ENCODE measurements around the gene EGFLAM.
"Not testable (repeated sequence)": the region's sequence is repeated elsewhere in the genome, so short reads cannot be mapped to it uniquely, and the experiment has no call there.

EGFLAM gene

DNA sequence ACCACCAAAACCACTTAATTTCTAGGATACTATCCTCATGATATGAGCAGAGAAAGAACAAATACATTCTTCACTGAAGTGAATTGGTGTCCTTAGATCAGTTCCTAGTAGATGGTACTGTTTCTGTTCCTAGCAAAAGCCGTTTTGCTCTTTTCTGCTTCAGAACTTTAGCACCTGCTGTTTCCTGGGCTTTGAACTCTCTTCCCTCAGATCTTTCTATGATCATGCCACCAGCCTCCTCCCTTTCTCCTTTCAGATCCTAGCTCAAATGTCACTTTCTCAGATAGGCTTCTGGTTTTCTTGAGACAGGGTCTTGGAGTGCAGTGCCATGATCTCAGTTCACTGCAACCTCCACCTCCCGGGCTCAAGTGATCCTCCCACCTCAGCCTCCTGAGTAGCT is 118.0 kb downstream of the EGFLAM start:
- DNase-seq (ENCODE audit: low spot score): no peak

DNA sequence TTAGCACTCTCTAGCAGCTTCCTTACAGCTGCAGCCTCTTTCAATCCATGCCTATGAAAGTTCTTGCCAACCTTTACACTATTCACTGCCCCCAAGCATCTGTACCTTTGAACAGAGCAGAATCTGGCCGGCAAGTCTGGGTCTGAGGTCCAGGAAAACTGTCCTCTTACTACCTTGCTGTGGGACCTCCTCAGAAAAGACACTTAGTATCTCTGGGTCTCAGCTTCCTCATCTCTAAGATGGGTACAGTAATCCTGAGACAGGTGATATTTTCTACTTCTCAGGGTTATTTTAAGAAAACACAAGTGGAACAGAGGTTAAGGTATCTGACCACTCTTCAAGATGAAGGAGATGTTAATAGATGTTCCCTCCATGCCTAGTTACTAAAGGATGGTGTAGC is 120.2 kb downstream of the EGFLAM start:
- DNase-seq (ENCODE audit: low spot score): no peak

- no peak for DNase-seq (ENCODE audit: low spot score)
Observed at GRCh38 chr5:38379350-38379937, 121.1 kb downstream of the EGFLAM start.

- DNase-seq (ENCODE audit: low spot score): no peak
Observed at GRCh38 chr5:38380537-38380936, 122.2 kb downstream of the EGFLAM start.

DNA sequence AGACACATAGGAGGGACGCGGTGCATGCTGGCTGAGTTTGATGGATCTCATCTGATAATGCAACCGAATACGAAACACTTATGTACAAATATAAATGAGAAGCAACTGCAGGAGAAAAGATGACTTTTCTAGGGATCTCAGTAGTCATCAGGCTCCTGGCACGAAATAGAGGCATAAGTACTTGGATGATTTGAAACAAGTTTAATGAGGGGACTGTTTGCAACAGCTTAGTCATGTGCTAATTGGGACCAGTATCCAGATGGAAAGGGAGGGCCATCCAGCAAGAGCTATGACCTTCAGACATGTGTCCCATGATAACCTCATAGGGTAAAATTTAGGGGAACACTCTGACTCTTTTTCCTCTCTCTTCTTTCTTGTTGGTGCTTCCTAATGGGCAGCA is 123.0 kb downstream of the EGFLAM start:
- no peak for DNase-seq (ENCODE audit: low spot score)

DNA sequence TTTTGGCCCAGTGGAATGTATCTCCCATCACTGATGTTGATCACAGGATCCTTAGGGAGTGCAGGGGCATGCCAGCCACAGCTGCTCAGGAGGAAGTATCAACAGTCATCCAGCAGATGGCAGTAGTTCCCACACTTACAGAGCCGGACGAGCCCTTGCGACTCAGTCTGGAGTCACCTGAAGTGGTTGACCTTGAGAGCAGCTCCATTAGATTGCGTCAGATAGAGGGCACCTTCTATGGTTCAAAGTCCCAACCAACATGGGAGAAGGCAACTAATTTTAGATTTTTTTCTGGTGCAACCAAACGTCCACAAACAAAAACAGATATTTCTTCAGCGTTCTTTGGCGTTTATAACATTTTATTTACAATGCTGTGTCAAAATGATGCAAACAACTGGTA is 124.5 kb downstream of the EGFLAM start:
- peak; percentile 82 for DNase-seq (ENCODE audit: low spot score)

- DNase-seq (ENCODE audit: low spot score): no peak
Observed at GRCh38 chr5:38383701-38384100, 125.3 kb downstream of the EGFLAM start.

- no peak for DNase-seq (ENCODE audit: low spot score)
Observed at GRCh38 chr5:38384396-38384795, 126.0 kb downstream of the EGFLAM start.

DNA sequence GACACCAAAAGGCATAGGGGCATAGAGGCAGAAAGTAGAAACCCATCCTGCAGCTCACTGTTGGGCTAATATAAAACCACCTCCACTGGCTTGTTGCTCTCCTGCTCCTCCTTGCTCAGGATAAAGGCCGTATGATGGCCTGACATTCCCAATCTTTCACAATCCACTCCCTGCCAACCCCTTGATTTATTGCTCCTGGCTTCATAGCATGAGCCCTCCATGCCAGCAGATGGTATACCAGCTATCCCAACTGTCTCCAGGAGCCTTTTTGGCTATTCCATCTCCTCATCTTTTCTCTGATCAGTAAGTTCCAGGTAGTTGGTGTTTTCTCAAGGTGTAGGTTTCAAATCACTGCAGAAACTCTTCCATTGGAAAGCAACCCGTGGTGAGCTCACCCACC is 128.8 kb downstream of the EGFLAM start:
- DNase-seq (ENCODE audit: low spot score): peak; percentile 65

GRCh38 chr5:38393636-38394035 is 135.3 kb downstream of the EGFLAM start:
- DNase-seq (ENCODE audit: low spot score): no peak

- DNase-seq (ENCODE audit: low spot score): peak; percentile 70
Observed at GRCh38 chr5:38396766-38397165, 138.4 kb downstream of the EGFLAM start.

- no peak for DNase-seq (ENCODE audit: low spot score)
Observed at GRCh38 chr5:38400365-38400764, 142.0 kb downstream of the EGFLAM start.

- no peak for DNase-seq (ENCODE audit: low spot score)
Observed at GRCh38 chr5:38401145-38401544, 142.8 kb downstream of the EGFLAM start.

GRCh38 chr5:38403406-38403805 is 145.0 kb downstream of the EGFLAM start:
- peak; percentile 65 for DNase-seq (ENCODE audit: low spot score)

- no peak for DNase-seq (ENCODE audit: low spot score)
Observed at GRCh38 chr5:38403877-38404635, 145.7 kb downstream of the EGFLAM start.

DNA sequence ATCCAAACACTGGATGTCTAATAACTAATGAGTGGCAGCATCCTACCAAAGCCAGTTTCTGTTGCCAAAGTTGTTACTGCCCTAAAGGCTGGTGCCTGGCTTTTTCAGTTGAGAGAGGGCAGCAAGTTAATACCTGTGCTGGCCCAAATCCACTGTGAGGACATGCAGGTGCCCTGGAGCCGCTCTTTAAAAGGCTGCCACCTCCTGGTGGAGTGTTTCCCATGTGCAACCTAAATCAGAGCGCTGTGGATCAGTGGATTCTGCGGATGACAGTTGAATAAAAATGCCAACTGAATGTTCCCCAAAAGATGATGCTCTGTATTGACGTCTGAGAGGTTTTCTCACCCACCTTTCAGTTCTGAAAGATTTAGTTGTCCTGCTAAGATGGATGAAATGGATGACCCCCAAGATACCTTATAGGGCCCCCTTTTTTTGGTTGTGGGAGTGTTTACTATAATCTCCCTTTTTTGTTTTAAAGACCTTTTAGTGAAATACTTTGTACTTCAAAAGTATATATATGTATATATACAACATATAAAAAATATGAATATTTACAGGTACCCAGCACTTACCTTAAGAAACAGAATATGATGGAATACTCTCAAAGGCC is 146.4 kb downstream of the EGFLAM start:
- no peak for DNase-seq (ENCODE audit: low spot score)

- DNase-seq (ENCODE audit: low spot score): peak; percentile 61
Observed at GRCh38 chr5:38408446-38409198, 150.3 kb downstream of the EGFLAM start.

DNA sequence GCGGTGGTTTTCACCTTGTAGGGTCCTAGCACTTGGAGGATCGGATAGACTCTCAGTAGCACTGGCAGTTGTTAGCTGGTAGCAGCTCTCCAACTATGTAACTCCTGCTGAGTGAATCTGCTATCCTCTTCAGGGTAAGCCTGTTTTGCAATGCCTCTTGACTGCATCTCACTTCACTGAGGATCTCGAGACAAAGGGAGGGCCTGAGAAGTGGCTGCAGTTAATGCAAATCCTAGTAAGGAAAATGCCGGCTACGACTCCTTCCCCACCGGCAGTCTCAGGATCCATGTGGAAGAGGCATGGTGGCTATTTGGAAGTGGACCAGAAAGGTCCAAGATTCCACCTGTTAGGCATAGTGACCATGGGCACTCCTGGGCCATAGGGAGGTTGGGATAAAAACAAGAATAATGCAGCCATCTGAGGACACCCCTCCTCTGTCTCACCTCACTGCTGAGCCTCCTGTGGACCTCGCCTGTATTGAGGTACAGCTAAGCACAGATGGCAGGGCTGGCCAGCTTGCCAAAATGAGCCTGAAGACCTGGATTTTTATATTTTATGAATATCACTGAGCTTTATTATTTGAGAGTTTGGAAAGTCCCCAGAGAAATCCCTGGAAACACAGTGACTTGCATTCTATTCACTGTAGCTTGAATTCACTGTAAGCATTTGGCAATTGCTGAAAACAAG is 152.1 kb downstream of the EGFLAM start:
- peak; percentile 90 for DNase-seq (ENCODE audit: low spot score)

DNA sequence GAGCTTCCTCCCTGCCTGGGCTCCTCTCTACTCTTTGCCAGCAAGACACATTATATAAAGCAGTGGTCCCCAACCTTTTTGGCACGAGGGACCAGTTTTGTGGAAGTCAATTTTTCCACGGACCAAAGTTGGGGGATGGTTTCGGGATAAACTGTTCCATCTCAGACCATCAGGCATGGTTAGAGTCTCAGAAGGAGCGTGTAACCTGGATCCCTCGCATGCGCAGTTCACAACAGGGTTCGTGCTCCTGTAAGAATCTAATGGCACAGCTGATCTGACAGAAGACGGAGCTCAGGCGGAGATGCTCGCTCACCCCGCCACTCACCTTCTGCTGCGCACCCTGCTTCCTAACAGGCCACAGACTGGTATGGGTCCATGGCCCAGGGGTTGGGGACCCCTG is 155.3 kb downstream of the EGFLAM start:
- DNase-seq (ENCODE audit: low spot score): peak; percentile 66

GRCh38 chr5:38414348-38414747 is 156.0 kb downstream of the EGFLAM start:
- DNase-seq (ENCODE audit: low spot score): no peak

GRCh38 chr5:38415772-38416171 is 157.4 kb downstream of the EGFLAM start:
- DNase-seq (ENCODE audit: low spot score): not testable (repeated sequence)

- DNase-seq (ENCODE audit: low spot score): no peak
Observed at GRCh38 chr5:38417658-38418017, 159.3 kb downstream of the EGFLAM start.
